ENCODE results near the gene NARS2.
"Not testable (repeated sequence)": the region's sequence is repeated elsewhere in the genome, so short reads cannot be mapped to it uniquely, and the experiment has no call there.

Gene NARS2, protein sequence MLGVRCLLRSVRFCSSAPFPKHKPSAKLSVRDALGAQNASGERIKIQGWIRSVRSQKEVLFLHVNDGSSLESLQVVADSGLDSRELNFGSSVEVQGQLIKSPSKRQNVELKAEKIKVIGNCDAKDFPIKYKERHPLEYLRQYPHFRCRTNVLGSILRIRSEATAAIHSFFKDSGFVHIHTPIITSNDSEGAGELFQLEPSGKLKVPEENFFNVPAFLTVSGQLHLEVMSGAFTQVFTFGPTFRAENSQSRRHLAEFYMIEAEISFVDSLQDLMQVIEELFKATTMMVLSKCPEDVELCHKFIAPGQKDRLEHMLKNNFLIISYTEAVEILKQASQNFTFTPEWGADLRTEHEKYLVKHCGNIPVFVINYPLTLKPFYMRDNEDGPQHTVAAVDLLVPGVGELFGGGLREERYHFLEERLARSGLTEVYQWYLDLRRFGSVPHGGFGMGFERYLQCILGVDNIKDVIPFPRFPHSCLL

GRCh38 chr11:78574386-78575381, at the start of gene NARS2:
Gene NARS2 (minus strand): TSS chr11:78574864. CDS start chr11:78574488, 376 bp downstream.
- DNase-seq, result peak; percentile 96

DNA sequence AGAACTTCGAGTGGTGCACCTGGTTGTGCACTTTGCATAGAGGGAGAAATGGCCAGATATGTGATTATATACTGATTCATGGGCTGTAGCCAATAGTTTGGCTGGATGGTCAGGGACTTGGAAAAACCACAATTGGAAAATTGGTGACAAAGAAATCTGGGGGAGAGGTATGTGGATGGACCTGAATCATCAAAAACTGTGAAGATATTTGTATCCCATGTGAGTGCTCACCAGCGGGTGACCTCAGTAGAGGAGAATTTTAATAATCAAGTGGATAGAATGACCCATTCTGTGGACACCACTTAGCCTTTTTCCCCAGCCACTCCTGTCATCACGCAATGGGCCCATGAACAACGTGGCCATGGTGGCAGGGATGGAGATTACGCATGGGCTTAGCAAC, 48.0 kb upstream of the NARS2 start:
- no peak for DNase-seq

DNA sequence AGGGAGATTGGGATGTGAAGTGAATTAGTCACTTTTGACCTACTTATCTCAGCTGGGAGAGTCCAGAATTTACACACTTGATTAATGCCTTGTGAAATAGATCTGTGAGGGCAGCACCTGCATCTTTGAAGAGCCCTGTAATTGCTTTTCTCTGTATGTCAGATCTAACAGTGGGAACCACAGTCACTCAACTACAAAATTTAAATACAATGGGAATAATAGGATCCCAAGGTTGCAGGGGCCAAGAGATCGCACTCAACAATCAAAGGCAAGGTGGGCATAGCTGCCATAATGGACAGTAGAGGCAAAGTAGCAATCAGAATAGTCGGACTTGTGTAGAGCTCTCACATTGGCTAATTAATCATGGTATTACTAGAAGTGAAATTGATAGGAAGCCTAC, 45.5 kb upstream of the NARS2 start:
- no peak for DNase-seq

DNA sequence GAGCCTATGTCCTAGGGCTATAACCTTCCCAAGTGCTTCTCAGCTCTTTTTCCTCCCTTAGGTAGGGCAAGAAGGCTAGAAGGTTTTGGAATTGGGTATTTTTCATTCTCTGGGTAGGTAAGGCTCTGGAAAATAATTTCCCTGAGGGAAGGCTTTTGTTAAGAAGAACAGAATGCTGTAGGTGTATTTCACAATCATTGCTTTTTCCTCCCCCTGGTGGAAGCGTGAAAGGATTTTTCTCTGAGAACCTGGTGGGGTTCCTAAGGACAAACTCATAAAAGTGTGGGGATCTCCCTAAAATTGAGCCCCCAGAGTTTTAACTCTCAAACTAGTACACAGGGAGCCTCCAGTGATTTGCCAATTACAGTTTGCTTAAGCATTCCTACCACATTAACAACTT, 41.1 kb upstream of the NARS2 start:
- DNase-seq, result no peak

GRCh38 chr11:78613378-78613813, 38.7 kb upstream of the NARS2 start:
- DNase-seq, result no peak

- DNase-seq, result no peak
Observed at GRCh38 chr11:78612721-78613377, 38.2 kb upstream of the NARS2 start.

DNA sequence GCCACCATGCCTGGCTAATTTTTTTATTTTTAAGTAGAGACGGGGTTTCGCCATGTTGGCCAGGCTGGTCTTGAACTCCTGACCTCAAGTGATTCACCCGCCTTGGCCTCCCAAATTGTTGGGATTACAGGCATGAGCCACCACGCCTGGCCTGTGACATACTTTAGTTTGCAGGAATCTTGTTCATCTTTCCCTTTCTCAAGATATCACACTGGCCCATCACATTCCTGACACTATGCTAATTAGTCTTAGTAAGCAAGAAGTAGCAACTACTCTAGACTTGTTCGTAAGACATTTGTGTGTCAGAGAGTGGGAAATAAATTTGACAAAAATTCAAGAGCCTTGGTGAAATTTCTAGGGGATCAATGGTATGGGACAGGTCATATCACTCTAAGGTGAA, 34.7 kb upstream of the NARS2 start:
- DNase-seq, result not testable (repeated sequence)

- no peak for DNase-seq
Observed at GRCh38 chr11:78607696-78608095, 33.0 kb upstream of the NARS2 start.

- DNase-seq, result no peak
Observed at GRCh38 chr11:78606667-78607066, 32.0 kb upstream of the NARS2 start.

GRCh38 chr11:78605296-78605695, 30.6 kb upstream of the NARS2 start:
- DNase-seq, result no peak

DNA sequence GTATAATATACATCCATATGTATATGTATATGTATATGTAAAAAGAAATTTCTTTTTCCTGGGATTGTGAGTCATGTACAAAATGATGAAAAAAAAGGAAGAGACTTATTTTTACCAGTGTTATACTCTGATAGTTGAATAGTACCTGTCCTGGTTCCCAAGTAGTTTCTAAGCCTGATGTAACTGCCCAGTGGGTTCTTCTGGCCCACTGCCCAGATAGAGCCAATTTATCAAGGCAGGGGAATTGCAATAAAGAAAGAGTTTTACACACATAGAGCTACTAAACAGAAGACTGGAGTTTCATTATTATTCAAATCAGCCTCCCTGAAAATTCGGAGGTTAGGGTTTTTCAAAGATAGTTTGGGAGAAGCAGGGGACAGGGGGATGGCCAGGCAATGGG, 29.1 kb upstream of the NARS2 start:
- no peak for DNase-seq

DNA sequence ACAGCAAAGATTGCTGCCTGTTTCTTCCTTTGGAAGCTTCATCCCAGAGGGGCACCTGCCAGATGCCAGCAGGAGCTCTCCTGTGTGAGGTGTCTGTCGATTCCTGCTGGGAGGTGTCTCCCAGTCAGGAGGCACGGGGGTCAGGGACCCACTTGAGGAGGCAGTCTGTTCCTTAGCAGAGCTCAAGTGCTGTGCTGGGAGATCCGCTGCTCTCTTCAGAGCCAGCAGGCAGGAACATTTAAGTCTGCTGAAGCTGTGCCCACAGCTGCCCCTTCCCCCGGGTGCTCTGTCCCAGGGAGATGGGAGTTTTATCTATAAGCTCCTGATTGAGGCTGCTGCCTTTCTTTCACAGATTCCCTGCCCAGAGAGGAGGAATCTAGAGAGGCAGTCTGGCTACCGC, 28.1 kb upstream of the NARS2 start:
- not testable (repeated sequence) for DNase-seq

DNA sequence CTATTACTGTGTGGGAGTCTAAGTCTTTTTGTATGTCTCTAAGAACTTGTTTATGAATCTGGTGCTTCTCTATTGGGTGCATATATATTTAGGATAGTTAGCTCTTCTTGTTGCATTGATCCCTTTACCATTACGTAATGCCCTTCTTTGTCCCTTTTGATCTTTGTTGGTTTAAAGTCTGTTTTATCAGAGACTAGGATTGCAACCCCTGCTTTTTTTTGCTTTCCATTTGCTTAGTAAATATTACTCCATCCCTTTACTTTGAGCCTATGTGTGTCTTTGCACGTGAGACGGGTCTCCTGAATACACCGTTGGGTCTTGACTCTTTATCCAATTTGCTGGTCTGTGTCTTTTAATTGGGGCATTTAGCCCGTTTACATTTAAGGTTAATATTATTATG, 26.4 kb upstream of the NARS2 start:
- DNase-seq, result not testable (repeated sequence)

DNA sequence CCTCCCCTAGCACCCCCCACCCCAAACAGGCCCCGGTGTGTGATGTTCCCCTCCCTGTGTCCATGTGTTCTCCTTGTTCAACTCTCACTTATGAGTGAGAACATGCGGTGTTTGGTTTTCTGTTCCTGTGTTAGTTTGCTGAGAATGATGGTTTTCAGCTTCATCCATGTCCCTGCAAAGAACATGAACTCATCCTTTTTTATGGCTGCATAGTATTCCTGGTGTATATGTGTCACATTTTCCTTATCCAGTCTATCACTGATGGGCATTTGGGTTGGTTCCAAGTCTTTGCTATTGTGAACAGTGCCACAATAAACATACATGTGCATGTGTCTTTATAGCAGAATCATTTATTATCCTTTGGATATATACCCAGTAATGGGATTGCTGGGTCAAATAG, 22.9 kb upstream of the NARS2 start:
- DNase-seq, result not testable (repeated sequence)

DNA sequence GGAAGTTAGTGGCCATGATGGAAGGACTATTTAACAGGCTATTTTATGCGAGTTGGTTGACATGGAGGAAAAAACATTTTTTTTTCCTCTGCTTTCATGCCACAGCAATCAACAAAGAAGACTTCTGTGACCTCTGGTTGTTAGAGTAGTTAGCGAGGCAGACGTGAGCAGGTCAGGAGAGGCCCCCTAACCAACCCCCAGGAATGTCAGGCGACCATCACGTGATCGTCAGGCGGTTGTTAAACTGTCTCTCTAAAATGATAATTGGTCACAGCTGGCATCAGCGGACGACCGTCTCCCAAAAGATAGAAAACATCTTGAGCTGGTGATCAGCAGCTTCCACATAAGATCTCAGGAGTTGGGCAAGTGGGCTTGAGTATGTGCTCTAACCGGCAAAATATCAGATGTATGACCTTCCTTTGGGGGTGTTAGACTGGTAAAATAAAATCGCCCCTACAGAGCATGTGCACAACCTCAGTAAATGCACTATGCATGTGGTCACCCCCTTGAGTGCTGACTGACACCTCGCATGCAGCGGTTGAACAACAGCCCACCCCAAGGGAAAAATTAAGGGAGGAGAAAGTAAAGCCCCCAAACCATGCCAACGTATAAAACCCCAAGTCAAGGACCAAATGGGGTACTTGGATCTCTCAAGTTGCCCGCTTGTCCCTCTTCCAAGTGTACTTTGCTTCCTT, 20.9 kb upstream of the NARS2 start:
- no peak for DNase-seq

DNA sequence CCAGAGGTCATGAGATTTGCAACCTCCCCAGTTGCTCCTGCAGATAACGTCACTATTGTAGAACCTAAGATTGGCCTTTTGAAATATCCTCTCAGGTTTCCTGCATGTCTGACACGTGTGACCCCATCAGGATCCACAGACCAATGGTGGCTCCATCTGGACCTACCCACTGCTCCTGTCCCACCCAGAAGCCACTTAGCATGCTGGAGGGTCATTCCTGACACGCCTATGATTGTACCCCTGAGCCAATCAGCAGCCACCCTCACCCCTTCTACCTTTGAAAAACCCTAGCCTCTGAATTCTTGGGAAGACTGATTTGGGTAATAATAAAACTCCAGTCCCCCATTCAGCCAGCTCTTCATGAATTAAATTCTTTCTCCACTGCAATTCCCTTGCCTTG, 20.1 kb upstream of the NARS2 start:
- no peak for DNase-seq

- DNase-seq, result no peak
Observed at GRCh38 chr11:78588517-78588916, 13.9 kb upstream of the NARS2 start.

DNA sequence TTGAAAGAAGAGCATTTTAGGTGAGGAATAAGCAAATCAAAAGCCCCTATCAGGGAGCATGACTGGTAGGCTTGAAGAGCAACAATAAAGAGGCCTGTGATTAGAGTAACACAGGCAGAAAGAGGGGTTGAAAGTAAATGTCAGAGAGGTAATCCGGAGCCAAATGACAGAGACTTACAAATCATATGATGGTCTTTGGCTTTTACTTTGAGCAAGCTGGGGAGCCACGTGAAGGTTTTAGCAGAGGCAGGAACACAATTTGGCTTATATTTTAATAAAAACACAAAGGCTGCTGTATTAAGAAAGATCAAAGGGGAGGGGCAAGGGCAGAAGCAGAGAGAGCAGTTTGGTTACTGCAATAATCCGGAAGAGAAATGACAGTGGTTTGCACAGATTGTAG, 12.8 kb upstream of the NARS2 start:
- DNase-seq, result no peak

DNA sequence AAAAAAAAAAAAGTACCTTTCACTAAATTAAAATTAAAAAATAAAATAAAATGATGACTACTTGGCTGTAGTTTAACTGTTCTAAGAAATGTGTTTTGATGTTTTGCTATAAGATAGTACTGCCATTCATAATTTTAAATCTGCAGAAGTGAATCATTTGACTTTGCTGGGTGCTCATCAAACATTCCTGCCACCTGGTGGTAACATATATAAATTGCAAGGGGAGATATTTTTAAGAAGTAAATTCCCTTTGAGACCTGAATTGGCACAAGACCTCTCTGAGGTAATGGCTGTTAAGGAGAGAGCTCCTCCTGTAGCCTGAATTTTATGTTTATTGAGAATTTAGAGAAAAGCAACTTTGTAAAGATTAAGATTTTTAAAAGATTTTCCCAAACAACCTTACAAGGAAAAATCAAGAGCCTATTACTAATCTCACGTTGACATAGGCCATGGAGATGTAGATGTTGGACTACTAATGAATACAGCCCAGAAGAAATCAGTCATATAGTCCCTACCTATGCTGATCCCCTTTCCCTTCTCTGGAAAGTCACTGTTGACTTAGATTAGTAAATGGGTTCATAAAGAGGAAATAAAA, 11.9 kb upstream of the NARS2 start:
- peak; percentile 28 for DNase-seq

- no peak for DNase-seq
Observed at GRCh38 chr11:78583889-78584288, 9.2 kb upstream of the NARS2 start.

DNA sequence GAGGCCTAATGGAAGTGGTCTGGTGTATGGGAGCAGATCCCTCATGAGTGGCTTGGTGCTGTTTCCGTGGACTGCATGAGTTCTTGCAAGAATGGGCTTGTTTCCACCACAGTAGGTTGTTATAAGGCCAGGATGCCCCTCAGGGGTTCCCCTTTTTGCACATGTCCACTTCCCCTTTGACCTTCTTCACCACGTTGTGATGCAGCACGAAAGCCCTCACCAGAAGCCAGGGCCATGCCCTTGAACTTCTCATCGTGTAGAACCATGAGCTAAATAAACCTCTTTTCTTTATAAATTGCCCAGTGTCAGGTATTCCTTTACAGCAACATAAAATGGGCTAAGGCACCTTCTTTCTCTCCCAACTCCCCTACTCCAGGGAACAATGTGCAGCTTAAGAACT, 2.8 kb upstream of the NARS2 start:
- no peak for DNase-seq

DNA sequence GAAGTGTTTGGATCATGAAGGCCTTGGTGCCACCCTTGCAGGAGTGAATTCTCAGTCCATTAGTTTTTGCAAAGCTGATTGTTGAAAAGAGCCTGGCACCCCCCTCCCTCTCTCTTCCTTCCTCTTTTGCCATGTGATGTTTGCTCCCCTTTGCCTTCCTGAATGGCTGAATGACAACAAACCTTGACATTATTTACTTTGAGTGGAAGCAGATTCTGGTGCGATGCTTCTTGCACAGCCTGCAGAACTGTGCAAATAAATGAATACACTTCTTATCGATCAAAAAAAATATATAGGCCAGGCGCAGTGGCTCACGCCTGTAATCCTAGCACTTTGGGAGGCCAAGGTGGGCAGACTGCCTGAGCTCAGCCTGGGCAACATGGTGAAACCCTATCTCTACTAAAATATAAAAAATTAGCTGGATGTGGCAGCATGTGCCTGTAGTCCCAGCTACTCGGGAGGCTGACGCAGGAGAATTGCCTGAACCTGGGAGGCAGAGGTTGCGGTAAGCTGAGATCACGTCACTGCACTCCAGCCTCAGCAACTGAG, 2.0 kb upstream of the NARS2 start:
- no peak for DNase-seq
